Mesothelial cell of epicardium (in vitro differentiated cells): Measurements from ENCODE around the gene HELB. TPM values are rescaled to one million over a fixed set of nuclear protein-coding genes. Genes with fewer than 3 reads are reported as not detected.

Source experiments
- DNase-seq, 2 experiments: peaks; one replicate each; pipeline ENCODE4 v3.0.0; 2021; ENCODE audit warnings: low spot score in 2 of 2; ENCODE audit not compliant: unreplicated experiment in 2 of 2
- H3K27ac Mint-ChIP-seq: 2 replicates; pipeline ENCODE4 v1.8.0; 2021; ENCODE audit warnings: mixed read lengths
- H3K27me3 Mint-ChIP-seq: 2 replicates; pipeline ENCODE4 v1.8.0; 2021; ENCODE audit warnings: low read depth, mixed read lengths
- H3K36me3 Mint-ChIP-seq: 2 replicates; pipeline ENCODE4 v1.8.0; 2021; ENCODE audit warnings: mixed read lengths
- H3K4me1 Mint-ChIP-seq: 2 replicates; pipeline ENCODE4 v1.8.0; 2021; ENCODE audit warnings: mixed read lengths
- H3K4me3 Mint-ChIP-seq: 2 replicates; pipeline ENCODE4 v1.8.0; 2021; ENCODE audit warnings: mild to moderate bottlenecking, moderate library complexity, mixed read lengths
- H3K9me3 Mint-ChIP-seq: 2 replicates; pipeline ENCODE4 v1.8.0; 2021; ENCODE audit warnings: mixed read lengths
- total RNA-seq: library from RNA; stranded (reverse); gene quantifications from 3 replicates; pipeline ENCODE4 v1.2.1, GENCODE V29; 2021
- TF ChIP-seq, protein P1 (sequence below): fragments of 200-600 bp; sonication (generic); IDR thresholded peaks from one replicate; pipeline ENCODE4 v1.5.0; 2021; ENCODE audit warnings: antibody characterized with exemption; ENCODE audit not compliant: unreplicated experiment

HELB gene
- total RNA-seq, 1 donor from 2014 or later: 12.3 TPM

DNA sequence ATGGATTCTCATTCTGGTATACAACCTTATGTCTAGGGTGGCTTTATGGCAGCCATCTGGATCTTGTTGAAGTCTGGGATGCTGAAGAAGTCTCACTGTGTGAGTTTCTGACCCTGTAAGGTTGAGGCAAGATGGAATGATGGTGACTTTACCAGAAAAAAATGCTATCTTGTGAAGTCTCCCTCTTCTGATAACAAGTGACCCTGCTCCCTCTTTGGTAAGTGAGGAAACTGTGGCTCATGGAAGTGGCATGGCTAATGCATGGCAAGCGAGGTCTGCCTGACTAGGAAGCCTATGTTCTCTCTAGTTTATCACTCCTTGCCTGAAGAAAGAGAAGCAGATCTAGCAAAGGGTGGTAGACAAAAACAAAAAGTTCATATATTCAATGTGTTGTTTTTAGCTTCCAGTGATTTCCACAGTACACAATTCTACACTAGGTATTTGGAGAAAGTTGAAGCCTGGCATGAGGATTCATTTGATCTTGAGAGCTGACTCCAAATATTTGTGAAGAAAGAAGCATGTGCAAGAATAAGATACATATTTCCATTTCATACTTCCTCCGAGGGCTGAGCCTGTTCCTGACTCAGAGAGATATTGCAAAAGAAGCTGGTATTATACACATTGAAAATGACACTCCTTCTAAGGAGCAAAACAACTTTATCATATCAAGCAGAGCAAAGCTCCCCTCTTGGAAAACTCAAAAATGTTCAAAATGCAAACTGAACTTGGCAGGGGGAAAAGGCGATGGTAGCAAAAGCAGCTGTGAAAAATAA, 63.6 kb downstream of the HELB start:
- H3K4me3 Mint-ChIP-seq: no peak overlapping the region
- H3K9me3 Mint-ChIP-seq: no peaks in the 10 kb centered on the region
- peaks cover 1% of the 10 kb centered on the region for H3K27me3 Mint-ChIP-seq
- H3K4me1 Mint-ChIP-seq: no peaks in the 10 kb centered on the region
- DNase-seq: no peak
- TF ChIP-seq, protein P1, sequence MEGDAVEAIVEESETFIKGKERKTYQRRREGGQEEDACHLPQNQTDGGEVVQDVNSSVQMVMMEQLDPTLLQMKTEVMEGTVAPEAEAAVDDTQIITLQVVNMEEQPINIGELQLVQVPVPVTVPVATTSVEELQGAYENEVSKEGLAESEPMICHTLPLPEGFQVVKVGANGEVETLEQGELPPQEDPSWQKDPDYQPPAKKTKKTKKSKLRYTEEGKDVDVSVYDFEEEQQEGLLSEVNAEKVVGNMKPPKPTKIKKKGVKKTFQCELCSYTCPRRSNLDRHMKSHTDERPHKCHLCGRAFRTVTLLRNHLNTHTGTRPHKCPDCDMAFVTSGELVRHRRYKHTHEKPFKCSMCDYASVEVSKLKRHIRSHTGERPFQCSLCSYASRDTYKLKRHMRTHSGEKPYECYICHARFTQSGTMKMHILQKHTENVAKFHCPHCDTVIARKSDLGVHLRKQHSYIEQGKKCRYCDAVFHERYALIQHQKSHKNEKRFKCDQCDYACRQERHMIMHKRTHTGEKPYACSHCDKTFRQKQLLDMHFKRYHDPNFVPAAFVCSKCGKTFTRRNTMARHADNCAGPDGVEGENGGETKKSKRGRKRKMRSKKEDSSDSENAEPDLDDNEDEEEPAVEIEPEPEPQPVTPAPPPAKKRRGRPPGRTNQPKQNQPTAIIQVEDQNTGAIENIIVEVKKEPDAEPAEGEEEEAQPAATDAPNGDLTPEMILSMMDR: no peak
- H3K36me3 Mint-ChIP-seq: peaks cover 18% of the 10 kb centered on the region
- H3K27ac Mint-ChIP-seq: no peak overlapping the region

DNA sequence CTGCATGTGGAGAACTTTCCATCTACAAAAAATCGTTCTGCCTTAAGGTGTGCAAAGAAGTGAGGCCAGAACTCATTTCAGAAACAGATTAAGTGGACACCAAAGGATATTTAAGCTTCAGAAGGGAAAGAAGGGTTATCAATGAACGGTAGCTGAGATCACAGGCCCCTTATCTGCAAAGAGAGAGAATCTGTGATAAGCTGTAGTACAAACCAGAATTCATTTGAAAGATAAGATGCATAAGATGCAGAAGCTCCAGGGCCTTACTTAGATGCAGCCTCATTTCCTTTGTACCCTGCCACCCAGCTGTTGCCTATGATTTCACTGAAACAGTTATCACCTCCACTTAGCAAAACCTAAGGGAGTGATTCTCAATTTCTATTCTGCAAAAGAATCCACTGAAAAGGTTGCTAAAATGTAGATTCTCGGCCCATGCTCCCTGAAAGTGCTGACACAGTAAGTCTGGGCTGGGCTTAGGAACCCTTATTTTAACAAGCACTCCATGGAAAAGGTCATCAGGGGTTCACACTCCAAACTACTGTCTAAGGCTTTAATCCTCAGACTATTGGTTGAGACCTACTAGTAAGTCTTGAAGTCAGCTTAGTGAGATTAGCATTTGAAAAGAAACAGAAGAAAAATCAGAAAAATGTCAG, 64.8 kb downstream of the HELB start:
- DNase-seq: no peak
- TF ChIP-seq, protein P1: no peak
- peaks cover 19% of the 10 kb centered on the region for H3K36me3 Mint-ChIP-seq

DNA sequence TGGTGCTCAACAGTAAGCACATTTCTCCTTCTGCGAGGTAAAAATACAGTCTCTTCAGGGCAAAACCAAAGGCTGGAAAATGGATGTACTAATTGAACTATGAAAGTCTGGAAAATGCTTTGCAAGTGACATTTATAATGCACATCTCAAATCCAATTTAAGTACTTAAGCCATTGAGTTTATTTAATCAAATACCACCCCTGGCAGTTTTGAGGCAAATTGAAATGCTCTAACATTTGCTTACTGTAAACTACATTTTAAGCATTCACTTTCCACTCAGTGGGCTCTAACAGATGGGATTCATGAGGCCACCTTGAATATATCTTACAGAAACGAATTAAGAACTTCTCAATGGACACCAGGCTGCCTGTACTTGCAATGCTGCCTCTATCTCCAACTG, 69.7 kb downstream of the HELB start:
- no peak overlapping the region for H3K27ac Mint-ChIP-seq
- H3K9me3 Mint-ChIP-seq: no peaks in the 10 kb centered on the region
- DNase-seq: no peak
- TF ChIP-seq, protein P1: no peak
- H3K4me1 Mint-ChIP-seq: peaks cover 2% of the 10 kb centered on the region
- H3K4me3 Mint-ChIP-seq: no peak overlapping the region
- peaks cover 24% of the 10 kb centered on the region for H3K36me3 Mint-ChIP-seq
- no peaks in the 10 kb centered on the region for H3K27me3 Mint-ChIP-seq

More for the DNA sequence above, 64.8 kb downstream of the HELB start:
- Mint-ChIP-seq H3K4me3 (no peak overlapping the region), H3K4me1 (no peaks in the 10 kb centered on the region), H3K27ac (no peak overlapping the region), H3K9me3 (no peaks in the 10 kb centered on the region), H3K27me3 (peaks cover 1% of the 10 kb centered on the region)

DNA sequence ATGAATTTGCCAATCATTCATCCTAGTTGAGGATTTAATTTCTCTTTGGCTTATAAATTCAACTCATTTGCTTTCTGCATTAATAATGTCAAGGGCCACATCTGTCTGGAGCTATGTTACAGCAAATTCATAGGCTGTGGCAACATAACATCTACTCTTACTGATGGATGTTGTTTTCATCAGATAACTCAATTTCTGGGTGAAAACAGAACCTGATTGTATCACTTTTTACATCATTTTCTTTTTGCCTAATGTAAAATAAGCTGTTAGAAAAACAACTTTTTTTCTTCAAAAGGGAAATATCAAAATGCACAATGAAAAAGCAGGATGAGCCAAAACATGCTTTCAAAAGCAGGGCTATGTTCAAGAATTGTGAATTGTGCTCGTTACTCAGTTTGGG, 73.3 kb downstream of the HELB start:
- Mint-ChIP-seq H3K27ac (no peak overlapping the region), H3K4me1 (peaks cover 2% of the 10 kb centered on the region), H3K36me3 (peaks cover 32% of the 10 kb centered on the region), H3K9me3 (no peaks in the 10 kb centered on the region), H3K27me3 (no peaks in the 10 kb centered on the region), H3K4me3 (no peak overlapping the region)
- DNase-seq: no peak
- TF ChIP-seq, protein P1: no peak

DNA sequence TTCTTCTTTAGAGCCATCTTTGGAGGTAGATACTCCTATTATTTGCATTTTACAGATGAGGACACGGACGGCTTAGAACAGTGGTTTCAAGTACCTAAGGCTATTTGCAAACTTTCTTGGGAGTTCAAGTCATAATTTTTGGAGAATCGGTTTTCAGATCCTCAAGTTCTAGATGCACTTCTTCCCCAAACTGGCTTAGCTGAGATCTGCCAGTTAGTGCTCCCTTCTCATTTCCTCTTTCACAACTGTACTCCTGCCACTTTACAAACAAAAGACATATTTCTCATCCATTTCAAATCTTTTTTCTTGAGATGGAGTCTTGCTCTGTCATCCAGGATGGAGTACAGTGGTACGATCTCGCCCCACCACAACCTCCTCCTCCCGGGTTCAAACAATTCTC, 77.3 kb downstream of the HELB start:
- no peak for DNase-seq
- Mint-ChIP-seq H3K4me3 (no peak overlapping the region), H3K9me3 (no peaks in the 10 kb centered on the region), H3K27ac (no peak overlapping the region), H3K36me3 (peaks cover 25% of the 10 kb centered on the region), H3K4me1 (peaks cover 2% of the 10 kb centered on the region), H3K27me3 (no peaks in the 10 kb centered on the region)
- TF ChIP-seq, protein P1: no peak
